ENCODE data around the gene NPAS1. TPM values are rescaled to one million over a fixed set of nuclear protein-coding genes. Genes with fewer than 3 reads are reported as not detected.

The NPAS1 gene
- total and polyA plus RNA-seq, 2 of the 8 experiments (the other 6 are each of a cell fraction or from before 2014, with no cell fraction given): 9.9 to 13.9 TPM

GRCh38 chr19:46993622-46994021 is 26.0 kb upstream of the NPAS1 start:
- DNase-seq (ENCODE audit: low read depth in 1 of 2, low spot score in 2 of 2) (no peak), FAIRE-seq (no peak)
- 95% methylated on average over 7 of the region's 7 CpGs; no CpG with 5 or more reads in 1 of the 2 experiments for WGBS, 2 experiments (ENCODE audit: extremely low coverage in 1 of 2, insufficient coverage in 1 of 2, insufficient read length in 1 of 2, insufficient replicate concordance in 2 of 2, low coverage in 1 of 2, low lambda C conversion rate in 2 of 2, missing lambda C conversion rate in 1 of 2)
- Histone ChIP-seq H3K14ac (ENCODE audit: insufficient read length) (no peak overlapping the region), H4K20me1 (replicated peaks in 1 of 2; ENCODE audit: control insufficient read depth in 1 of 2, insufficient read depth in 2 of 2, low read length in 2 of 2) (peaks cover 0 to 2% of the 10 kb centered on the region in 2 experiments), H3K79me2 (ENCODE audit: control insufficient read depth in 1 of 2, insufficient read depth in 2 of 2, low read length in 2 of 2) (no peaks in the 10 kb centered on the region), H2AFZ (ENCODE audit: low read length) (no peak overlapping the region), H3K79me1 (ENCODE audit: low read depth, low read length) (no peaks in the 10 kb centered on the region), H4K91ac (replicated peaks; ENCODE audit: insufficient read length, low read length) (no peak overlapping the region), H2BK120ac (replicated peaks; ENCODE audit: low read depth, low read length) (no peak overlapping the region), H3K4me1 (replicated peaks in 1 of 4; ENCODE audit: control insufficient read depth in 3 of 4, insufficient read depth in 4 of 4, low read length in 3 of 4) (peaks cover 0 to 4% (median under 1%) of the 10 kb centered on the region in 4 experiments; a peak in 2 of 7 replicates), H3K4me2 (ENCODE audit: insufficient read depth in 1 of 2, low read depth in 2 of 2, low read length in 2 of 2) (no peak overlapping the region), H4K8ac (ENCODE audit: extremely low read depth, insufficient read depth, low read length) (no peak overlapping the region), H2BK12ac (ENCODE audit: low read depth, low read length) (no peak overlapping the region), H4K5ac (ENCODE audit: insufficient read length, low read depth, low read length) (no peak overlapping the region), H3K9me3 (ENCODE audit: insufficient read depth in 2 of 2, low read depth in 1 of 2, low read length in 1 of 2) (no peaks in the 10 kb centered on the region), H3K27ac (ENCODE audit: low read depth, low read length) (no peak overlapping the region), H3K18ac (ENCODE audit: extremely low read depth, low read length) (no peak overlapping the region), H3K36me3 (ENCODE audit: control insufficient read depth in 2 of 4, insufficient read depth in 4 of 4, low read length in 3 of 4) (peaks cover 6 to 23% (median 10%) of the 10 kb centered on the region in 4 experiments; a peak in 6 of 8 replicates), H3K56ac (replicated peaks; ENCODE audit: insufficient read length, low read depth, low read length) (no peak overlapping the region), H3K23ac (ENCODE audit: insufficient read length) (no peak overlapping the region), H3K4me3 (ENCODE audit: extremely low read depth in 1 of 4, insufficient read depth in 2 of 4, low read depth in 3 of 4, low read length in 4 of 4) (no peak overlapping the region), H3K27me3 (replicated peaks in 1 of 4; ENCODE audit: control insufficient read depth in 3 of 4, extremely low read depth in 1 of 4, insufficient read depth in 3 of 4, low read length in 3 of 4) (no peaks in the 10 kb centered on the region), H2BK5ac (ENCODE audit: low read depth, low read length) (no peak overlapping the region), H2BK20ac (ENCODE audit: low read length) (0 out of 2 replicates have a peak overlapping the region, but pooled peaks have one; percentile 48), H3K4ac (replicated peaks; ENCODE audit: insufficient read length, low read depth, low read length) (no peak overlapping the region), H3K9ac (replicated peaks in 1 of 4; ENCODE audit: extremely low read depth in 1 of 4, low read depth in 3 of 4, low read length in 3 of 4) (no peak overlapping the region), H2BK15ac (ENCODE audit: low read length) (no peak overlapping the region), H3K23me2 (ENCODE audit: low read depth, low read length) (no peaks in the 10 kb centered on the region), H2AK5ac (ENCODE audit: low read depth, low read length) (no peak overlapping the region)
- ChIA-PET CTCF (ENCODE audit: partially characterized antibody) (interaction anchor here (0.7 to 6.1 kb wide), 10 partner anchors 8 to 87 kb away, joined by 3 to 50 read pairs (median 19); no protein-coding TSS in a partner anchor), POLR2A (ENCODE audit: partially characterized antibody) (interaction anchor here (1.7 kb wide), 1 partner anchor 8 kb away, joined by 5 read pairs; no protein-coding TSS in a partner anchor)
- TF ChIP-seq GABPA (IDR thresholded peaks at IDR 0.05; ENCODE audit: borderline replicate concordance, insufficient read depth, low read length): no peak
- no peak for TF ChIP-seq SP2 (IDR thresholded peaks at IDR 0.05; ENCODE audit: low read length)
- no peak for TF ChIP-seq TCF12 (IDR thresholded peaks at IDR 0.05; ENCODE audit: low read depth, low read length)
- no peak for TF ChIP-seq CBX8 (IDR thresholded peaks at IDR 0.05; ENCODE audit: borderline replicate concordance, low read depth, low read length)
- no peak for TF ChIP-seq BCL11A (IDR thresholded peaks at IDR 0.05; ENCODE audit: low read depth in 2 of 2, low read length in 2 of 2)
